B cell (primary cell): ENCODE results near the gene USH2A. TPM values are rescaled to one million over a fixed set of nuclear protein-coding genes. Genes with fewer than 3 reads are reported as not detected.

Experiments used
- ATAC-seq: fragments of 200-7000 bp; cut with Tn5 transposase; one replicate; pipeline ENCODE4 v1.10.0; 2021; ENCODE audit warnings: low read depth, mild to moderate bottlenecking, moderate number of reproducible peaks, moderate library complexity
- CTCF ChIA-PET: fragments of 350-600 bp; sonication (Branson Sonifier 250); formaldehyde crosslinking; loops from one replicate; lab custom pipeline; 2021; ENCODE audit warnings: antibody characterized with exemption, inconsistent platforms; lab: Charles Lee
- POLR2A ChIA-PET: fragments of 350-600 bp; sonication (Branson Sonifier 250); formaldehyde crosslinking; loops from one replicate; lab custom pipeline; 2021; ENCODE audit warnings: antibody characterized with exemption; lab: Charles Lee
- DNase-seq: peaks from one replicate; pipeline ENCODE4 v3.0.0; 2013
- H2AFZ ChIP-seq: 2 replicates; pipeline ENCODE4 v1.6.1; 2012; ENCODE audit warnings: mild to moderate bottlenecking, low read depth, low read length; ENCODE audit not compliant: insufficient read depth, poor library complexity, severe bottlenecking
- H3K27ac ChIP-seq, 2 donors: 1 replicate in 1 of 2; 2 replicates in 1 of 2; pipeline ENCODE4 v1.5.1; 2012 to 2013; ENCODE audit warnings: low read length in 2 of 2, mild to moderate bottlenecking in 2 of 2, moderate library complexity in 1 of 2
- H3K27me3 ChIP-seq, 4 experiments: fragments of 200-600 bp in 1 of 4; sonication (generic) in 1 of 4; replicated peaks in 1 of 4; 1 replicate in 2 of 4; 2 replicates in 2 of 4; pipeline versions ENCODE4 v1.6.1 to v1.7.0; 2013 to 2016; ENCODE audit warnings: low read length in 3 of 4, mild to moderate bottlenecking in 2 of 4, mixed read lengths in 1 of 4, moderate library complexity in 1 of 4; ENCODE audit not compliant: insufficient read depth in 4 of 4, control insufficient read depth in 3 of 4; ENCODE audit errors: control extremely low read depth in 1 of 4
- H3K36me3 ChIP-seq, 2 experiments: replicated peaks in 1 of 2; 1 replicate in 1 of 2; 2 replicates in 1 of 2; pipeline versions ENCODE4 v1.6.1 to v1.7.1; 2013; ENCODE audit warnings: low read length in 1 of 2; ENCODE audit not compliant: insufficient read depth in 2 of 2, control insufficient read depth in 1 of 2; ENCODE audit errors: control extremely low read depth in 1 of 2, extremely low read depth in 1 of 2
- H3K4me1 ChIP-seq, 2 donors: fragments of 200-600 bp in 1 of 2; sonication (generic) in 1 of 2; 1 replicate in 1 of 2; 2 replicates in 1 of 2; pipeline versions ENCODE4 v1.5.1 to v1.6.1; 2013 to 2017; ENCODE audit warnings: low read length in 2 of 2; ENCODE audit not compliant: control insufficient read depth in 2 of 2, insufficient read depth in 2 of 2
- H3K4me2 ChIP-seq: replicated peaks from 2 replicates; pipeline ENCODE3; 2012; ENCODE audit warnings: mild to moderate bottlenecking, low read depth, low read length; ENCODE audit not compliant: poor library complexity, severe bottlenecking
- H3K4me3 ChIP-seq, 5 experiments: fragments of 200-600 bp in 1 of 5; sonication (generic) in 1 of 5; 1 replicate in 3 of 5; 2 replicates in 2 of 5; pipeline versions ENCODE4 v1.5.1 to v1.7.0; 2011 to 2016; ENCODE audit warnings: low read length in 4 of 5, mild to moderate bottlenecking in 4 of 5, low read depth in 2 of 5, control low read depth in 1 of 5, moderate library complexity in 1 of 5; ENCODE audit not compliant: insufficient read depth in 1 of 5; ENCODE audit errors: control extremely low read depth in 1 of 5, extremely low read depth in 1 of 5
- H3K79me2 ChIP-seq: fragments of 200-600 bp; sonication (generic); one replicate; pipeline ENCODE4 v1.6.0; 2016; ENCODE audit warnings: low read length; ENCODE audit not compliant: control insufficient read depth, insufficient read depth
- H3K9ac ChIP-seq: fragments of 200-600 bp; sonication (generic); 2 replicates; pipeline ENCODE4 v1.6.1; 2017; ENCODE audit warnings: mild to moderate bottlenecking, low read length, moderate library complexity
- H3K9me3 ChIP-seq, 3 donors: one replicate each; pipeline versions ENCODE4 v1.6.1 to v1.7.1; 2013; ENCODE audit warnings: low read length in 2 of 3; ENCODE audit not compliant: control insufficient read depth in 2 of 3, insufficient read depth in 1 of 3; ENCODE audit errors: control extremely low read depth in 1 of 3
- H4K20me1 ChIP-seq: 2 replicates; pipeline ENCODE4 v1.6.0; 2012; ENCODE audit warnings: mild to moderate bottlenecking, low read length; ENCODE audit not compliant: insufficient read depth, control insufficient read depth, poor library complexity, severe bottlenecking
- H3K27ac Mint-ChIP-seq: one replicate; pipeline ENCODE4 v1.8.0; 2021; ENCODE audit warnings: mixed read lengths
- H3K27me3 Mint-ChIP-seq: one replicate; pipeline ENCODE4 v1.8.0; 2021; ENCODE audit warnings: mixed read lengths
- H3K4me1 Mint-ChIP-seq: one replicate; pipeline ENCODE4 v1.8.0; 2021; ENCODE audit warnings: mixed read lengths
- H3K4me3 Mint-ChIP-seq: one replicate; pipeline ENCODE4 v1.8.0; 2021; ENCODE audit warnings: mixed read lengths
- H3K9me3 Mint-ChIP-seq: one replicate; pipeline ENCODE4 v1.8.0; 2022; ENCODE audit warnings: mixed read lengths; ENCODE audit not compliant: insufficient read depth
- EZH2 ChIP-seq: IDR thresholded peaks from 2 replicates; pipeline ENCODE4 v1.6.1; 2012; ENCODE audit warnings: borderline replicate concordance, low read depth, mild to moderate bottlenecking, moderate library complexity, low read length; ENCODE audit not compliant: insufficient read depth, poor library complexity, severe bottlenecking
- WGBS: methylation state at CpG from one replicate; pipeline ENCODE4 v1.1.5; 2013; ENCODE audit warnings: missing lambda C conversion rate; ENCODE audit not compliant: insufficient coverage; 5-methylcytosine and 5-hydroxymethylcytosine counted together
- intact Hi-C: fragments of 100-400 bp; cut with micrococcal nuclease; formaldehyde crosslinking; loops from one replicate; pipeline ENCODE4 v1.10.0; 2022
- polyA plus RNA-seq: library from polyadenylated mRNA; depleted of rRNA; stranded (reverse); fragments of >200 nt; gene quantifications from 2 replicates; pipeline ENCODE4 v1.2.3, GENCODE V29; 2012
- total RNA-seq, 2 donors: library from RNA; stranded (reverse); fragments of 120-200 nt in 1 of 2; gene quantifications; 1 replicate in 1 of 2; 2 replicates in 1 of 2; pipeline versions ENCODE4 v1.2.3 to v1.2.4, GENCODE V29; 2013 to 2022
- TF ChIP-seq, protein P1 (sequence below): fragments of 200-600 bp; IDR thresholded peaks from one replicate; pipeline ENCODE4 v1.8.0; 2022; ENCODE audit warnings: antibody characterized with exemption, mild to moderate bottlenecking

Gene USH2A
- total and polyA plus RNA-seq, 2 donors (not counting 1 experiment from before 2014, with no cell fraction given) = 0.01 TPM; not detected in 1

DNA sequence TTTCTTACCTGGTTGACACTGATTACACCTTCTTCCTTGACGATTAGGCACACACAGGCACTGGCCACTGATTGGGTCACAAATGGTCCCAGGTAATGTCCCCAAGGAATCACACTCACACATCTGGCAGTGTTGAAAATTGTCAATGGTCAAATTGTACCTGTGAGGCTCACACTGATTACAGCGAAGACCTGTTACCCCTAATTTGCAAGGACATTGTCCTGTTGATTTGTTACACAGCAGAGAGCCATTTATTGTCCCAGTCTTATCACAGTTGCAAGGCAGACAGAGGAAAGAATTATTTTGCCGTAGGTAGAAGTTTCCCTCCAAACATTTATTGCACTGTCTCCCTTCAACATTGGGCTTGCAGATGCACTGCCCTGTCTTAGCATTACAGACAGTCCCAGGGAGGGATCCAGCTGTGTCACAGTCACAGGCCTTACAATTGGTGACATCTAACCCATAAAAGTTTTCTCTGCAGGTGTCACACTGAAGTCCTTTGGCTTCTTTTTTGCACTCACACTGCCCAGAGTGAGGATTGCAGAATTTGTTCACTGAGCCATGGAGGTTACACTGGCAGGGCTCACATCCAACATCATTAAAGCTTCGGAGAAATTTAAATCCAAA, 176.6 kb downstream of the USH2A start:
- POLR2A ChIA-PET = no interaction called here
- no peak overlapping the region for H3K4me3 Mint-ChIP-seq

DNA sequence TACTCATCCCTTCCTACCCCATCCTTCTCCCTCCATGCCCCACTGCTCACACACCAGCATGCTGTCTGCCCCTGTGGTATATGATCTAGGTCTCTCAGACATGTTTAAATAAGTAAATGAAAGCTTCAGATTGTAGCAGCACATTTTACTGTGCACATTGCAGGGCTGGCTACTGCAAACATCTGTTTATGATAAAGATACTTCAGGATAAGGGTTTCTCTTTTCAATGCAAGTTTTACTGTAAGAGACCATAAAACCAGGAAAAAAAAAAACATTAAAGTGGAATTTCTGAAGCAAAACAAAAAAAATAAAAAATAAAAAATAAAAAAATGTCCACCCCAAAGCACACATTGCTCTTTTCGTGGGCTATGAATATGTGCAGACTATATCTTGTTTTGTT, 184.4 kb downstream of the USH2A start:
- no peak overlapping the region for H2AFZ ChIP-seq
- Mint-ChIP-seq H3K4me1 (no peaks in the 10 kb centered on the region), H3K27ac (no peak overlapping the region), H3K9me3 (no peaks in the 10 kb centered on the region), H3K4me3 (no peak overlapping the region), H3K27me3 (no peaks in the 10 kb centered on the region)
- DNase-seq (no peak), ATAC-seq (no peak)
- no peaks in the 10 kb centered on the region for H3K36me3 ChIP-seq
- CTCF ChIA-PET = no interaction called here
- no peak overlapping the region for H3K9ac ChIP-seq
- no peak overlapping the region for H3K27ac ChIP-seq
- no peaks in the 10 kb centered on the region for H4K20me1 ChIP-seq
- TF ChIP-seq EZH2 = no peak
- TF ChIP-seq, protein P1, sequence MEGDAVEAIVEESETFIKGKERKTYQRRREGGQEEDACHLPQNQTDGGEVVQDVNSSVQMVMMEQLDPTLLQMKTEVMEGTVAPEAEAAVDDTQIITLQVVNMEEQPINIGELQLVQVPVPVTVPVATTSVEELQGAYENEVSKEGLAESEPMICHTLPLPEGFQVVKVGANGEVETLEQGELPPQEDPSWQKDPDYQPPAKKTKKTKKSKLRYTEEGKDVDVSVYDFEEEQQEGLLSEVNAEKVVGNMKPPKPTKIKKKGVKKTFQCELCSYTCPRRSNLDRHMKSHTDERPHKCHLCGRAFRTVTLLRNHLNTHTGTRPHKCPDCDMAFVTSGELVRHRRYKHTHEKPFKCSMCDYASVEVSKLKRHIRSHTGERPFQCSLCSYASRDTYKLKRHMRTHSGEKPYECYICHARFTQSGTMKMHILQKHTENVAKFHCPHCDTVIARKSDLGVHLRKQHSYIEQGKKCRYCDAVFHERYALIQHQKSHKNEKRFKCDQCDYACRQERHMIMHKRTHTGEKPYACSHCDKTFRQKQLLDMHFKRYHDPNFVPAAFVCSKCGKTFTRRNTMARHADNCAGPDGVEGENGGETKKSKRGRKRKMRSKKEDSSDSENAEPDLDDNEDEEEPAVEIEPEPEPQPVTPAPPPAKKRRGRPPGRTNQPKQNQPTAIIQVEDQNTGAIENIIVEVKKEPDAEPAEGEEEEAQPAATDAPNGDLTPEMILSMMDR = no peak
- no peaks in the 10 kb centered on the region for H3K4me1 ChIP-seq
- H3K4me2 ChIP-seq = no peak overlapping the region
- no peaks in the 10 kb centered on the region for H3K79me2 ChIP-seq
- H3K9me3 ChIP-seq = no peaks in the 10 kb centered on the region
- H3K4me3 ChIP-seq = no peak overlapping the region
- WGBS = no CpG with 5 or more reads among the region's 1 CpG
- POLR2A ChIA-PET = no interaction called here
- no peaks in the 10 kb centered on the region for H3K27me3 ChIP-seq
- intact Hi-C loops = no loop called here

More for the DNA sequence above, 176.6 kb downstream of the USH2A start:
- Histone ChIP-seq H4K20me1 (no peaks in the 10 kb centered on the region), H2AFZ (no peak overlapping the region), H3K4me3 (no peak overlapping the region), H3K27me3 (no peaks in the 10 kb centered on the region), H3K9ac (no peak overlapping the region), H3K4me2 (no peak overlapping the region), H3K4me1 (peaks cover 0 to 4% of the 10 kb centered on the region in 2 donors), H3K79me2 (no peaks in the 10 kb centered on the region), H3K9me3 (no peaks in the 10 kb centered on the region), H3K27ac (no peak overlapping the region), H3K36me3 (no peaks in the 10 kb centered on the region)
- ATAC-seq = no peak
- no peaks in the 10 kb centered on the region for H3K9me3 Mint-ChIP-seq
- DNase-seq = no peak
- intact Hi-C loops = no loop called here
- no peaks in the 10 kb centered on the region for H3K4me1 Mint-ChIP-seq
- 74% methylated on average over 2 of the region's 4 CpGs for WGBS
- no peaks in the 10 kb centered on the region for H3K27me3 Mint-ChIP-seq
- CTCF ChIA-PET = no interaction called here
- no peak overlapping the region for H3K27ac Mint-ChIP-seq
- no peak for TF ChIP-seq EZH2
- TF ChIP-seq, protein P1 = no peak
